ENCODE data around the gene DBF4B. TPM values are rescaled to one million over a fixed set of nuclear protein-coding genes. Genes with fewer than 3 reads are reported as not detected.

Gene DBF4B
- total and polyA plus RNA-seq, 2 of the 13 experiments (the other 11 are each of a cell fraction or from before 2014, with no cell fraction given) = 11.7 to 13.2 TPM

GRCh38 chr17:44689477-44690217, 18.8 kb upstream of the DBF4B start, which contains the start of gene CCDC43 (continued):
- no peak for TF ChIP-seq GLMP (CRISPR knock-in tag; IDR thresholded peaks at IDR 0.05; ENCODE audit: borderline replicate concordance)
- no peak for TF ChIP-seq PBX2 (CRISPR knock-in tag; IDR thresholded peaks at IDR 0.05)
- TF ChIP-seq ZNF296 (CRISPR knock-in tag; conservative IDR thresholded peaks at IDR 0.05) = no peak
- TF ChIP-seq SRSF9 (IDR thresholded peaks at IDR 0.05; ENCODE audit: borderline replicate concordance, insufficient read depth, low read depth, low read length, poor library complexity, severe bottlenecking) = no peak
- TF ChIP-seq GTF3A (CRISPR knock-in tag; conservative IDR thresholded peaks at IDR 0.05) = 0 out of 2 replicates have a peak, but pooled peaks have one; percentile 15
- TF ChIP-seq RNF219 (CRISPR knock-in tag; IDR thresholded peaks at IDR 0.05) = no peak
- TF ChIP-seq TIGD3 (CRISPR knock-in tag; IDR thresholded peaks at IDR 0.05; ENCODE audit: borderline replicate concordance) = no peak
- peak; percentile 79; the same call in 1 of the 2 replicates for TF ChIP-seq GATA4 (IDR thresholded peaks at IDR 0.05; ENCODE audit: borderline replicate concordance, low read depth)
- TF ChIP-seq ZFY (CRISPR knock-in tag; IDR thresholded peaks at IDR 0.05) = peak; percentile 96
- peak; percentile 57 for TF ChIP-seq NFAT5 (CRISPR knock-in tag; IDR thresholded peaks at IDR 0.05)

Data from HepG2 (cell line).